Measurements from ENCODE around the gene CACNA2D4.

- TF ChIP-seq, protein P1, sequence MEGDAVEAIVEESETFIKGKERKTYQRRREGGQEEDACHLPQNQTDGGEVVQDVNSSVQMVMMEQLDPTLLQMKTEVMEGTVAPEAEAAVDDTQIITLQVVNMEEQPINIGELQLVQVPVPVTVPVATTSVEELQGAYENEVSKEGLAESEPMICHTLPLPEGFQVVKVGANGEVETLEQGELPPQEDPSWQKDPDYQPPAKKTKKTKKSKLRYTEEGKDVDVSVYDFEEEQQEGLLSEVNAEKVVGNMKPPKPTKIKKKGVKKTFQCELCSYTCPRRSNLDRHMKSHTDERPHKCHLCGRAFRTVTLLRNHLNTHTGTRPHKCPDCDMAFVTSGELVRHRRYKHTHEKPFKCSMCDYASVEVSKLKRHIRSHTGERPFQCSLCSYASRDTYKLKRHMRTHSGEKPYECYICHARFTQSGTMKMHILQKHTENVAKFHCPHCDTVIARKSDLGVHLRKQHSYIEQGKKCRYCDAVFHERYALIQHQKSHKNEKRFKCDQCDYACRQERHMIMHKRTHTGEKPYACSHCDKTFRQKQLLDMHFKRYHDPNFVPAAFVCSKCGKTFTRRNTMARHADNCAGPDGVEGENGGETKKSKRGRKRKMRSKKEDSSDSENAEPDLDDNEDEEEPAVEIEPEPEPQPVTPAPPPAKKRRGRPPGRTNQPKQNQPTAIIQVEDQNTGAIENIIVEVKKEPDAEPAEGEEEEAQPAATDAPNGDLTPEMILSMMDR (IDR thresholded peaks at IDR 0.05), result no peak
- no peak for TF ChIP-seq POLR2A (IDR thresholded peaks at IDR 0.05)
Observed at GRCh38 chr12:1880153-1880845, 38.2 kb downstream of the CACNA2D4 start.

Measured in gastroesophageal sphincter (tissue), 3 donors.